SK-MEL-5 (cell line): Measurements from ENCODE around the gene ZDHHC3. TPM values are rescaled to one million over a fixed set of nuclear protein-coding genes. Genes with fewer than 3 reads are reported as not detected.

ENCODE experiments used
- DNase-seq: peaks from one replicate; pipeline ENCODE4 v3.0.0-alpha.2; 2016; ENCODE audit warnings: low read depth, low spot score
- in situ Hi-C: cut with HindIII; loops from 2 replicates; pipeline ENCODE4 v1.10.0; 2016; ENCODE audit warnings: low sequenced_read_pairs, high pct_unique_total_duplicates, low pct_unique_long_range_greater_than_20kb
- total RNA-seq: library from RNA; depleted of rRNA; stranded (reverse); fragments of >200 nt; shearing (Covaris generic); gene quantifications from 2 replicates; pipeline ENCODE4 v1.2.3, GENCODE V29; 2014

Gene ZDHHC3
- total RNA-seq, 1 experiment from 2014 or later: 46.2 TPM

DNA sequence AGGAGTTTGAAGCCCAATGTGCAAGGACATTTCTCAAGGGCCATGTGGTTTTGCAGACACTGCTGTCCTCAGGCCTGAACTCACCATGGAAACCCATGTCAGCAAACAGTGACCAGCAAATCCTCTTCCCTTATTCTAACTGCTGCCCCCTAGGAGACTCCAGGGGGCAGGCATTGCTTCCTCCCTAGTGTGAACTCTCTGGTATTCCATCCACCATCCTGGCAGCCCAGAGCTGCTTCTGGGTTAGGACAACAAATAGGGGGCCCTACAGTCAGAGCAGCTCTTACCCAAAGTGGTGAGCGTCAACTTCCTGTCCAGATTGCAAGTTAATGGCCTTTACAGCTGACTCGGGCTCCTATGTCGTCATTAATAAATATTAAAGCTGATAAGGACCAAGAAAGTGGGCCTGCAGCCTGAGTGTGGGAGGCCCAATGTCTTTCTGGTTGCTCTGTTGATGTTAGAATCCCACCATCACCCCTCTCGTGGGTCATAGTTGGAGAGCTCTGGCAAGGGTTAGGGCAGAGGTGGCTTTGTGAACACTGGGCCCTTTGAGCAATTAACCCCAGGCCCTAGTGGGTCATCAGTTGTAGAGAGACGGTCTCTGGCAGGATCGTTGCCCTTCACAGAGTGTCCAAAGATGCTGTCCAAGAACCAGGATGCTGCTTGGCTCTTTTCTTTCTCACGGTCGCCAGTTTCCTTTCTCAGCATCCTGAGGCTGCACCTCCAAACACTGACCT, 60.1 kb downstream of the ZDHHC3 start:
- in situ Hi-C loops: no loop called here
- DNase-seq: peak; percentile 30

DNA sequence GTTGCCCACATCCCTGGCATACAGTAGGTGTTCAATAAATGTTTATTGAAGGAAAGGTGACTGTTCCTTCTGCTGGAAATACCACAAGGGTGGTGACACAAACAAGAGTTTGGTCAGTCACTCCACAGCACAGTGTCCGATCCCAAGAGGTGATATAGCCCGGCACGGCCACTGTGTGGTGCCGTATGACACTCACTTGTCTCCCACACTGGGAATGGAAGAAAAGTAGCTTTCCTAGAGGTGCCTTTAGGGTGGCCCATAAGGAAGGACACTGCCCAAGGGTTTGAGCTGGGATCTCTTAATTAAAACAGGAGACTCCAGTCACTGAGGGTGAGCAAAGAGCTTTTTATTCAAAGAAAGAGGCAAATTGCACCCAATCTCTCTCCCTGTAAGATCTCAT, 61.0 kb downstream of the ZDHHC3 start:
- DNase-seq: peak; percentile 19
- in situ Hi-C loops: no loop called here

DNA sequence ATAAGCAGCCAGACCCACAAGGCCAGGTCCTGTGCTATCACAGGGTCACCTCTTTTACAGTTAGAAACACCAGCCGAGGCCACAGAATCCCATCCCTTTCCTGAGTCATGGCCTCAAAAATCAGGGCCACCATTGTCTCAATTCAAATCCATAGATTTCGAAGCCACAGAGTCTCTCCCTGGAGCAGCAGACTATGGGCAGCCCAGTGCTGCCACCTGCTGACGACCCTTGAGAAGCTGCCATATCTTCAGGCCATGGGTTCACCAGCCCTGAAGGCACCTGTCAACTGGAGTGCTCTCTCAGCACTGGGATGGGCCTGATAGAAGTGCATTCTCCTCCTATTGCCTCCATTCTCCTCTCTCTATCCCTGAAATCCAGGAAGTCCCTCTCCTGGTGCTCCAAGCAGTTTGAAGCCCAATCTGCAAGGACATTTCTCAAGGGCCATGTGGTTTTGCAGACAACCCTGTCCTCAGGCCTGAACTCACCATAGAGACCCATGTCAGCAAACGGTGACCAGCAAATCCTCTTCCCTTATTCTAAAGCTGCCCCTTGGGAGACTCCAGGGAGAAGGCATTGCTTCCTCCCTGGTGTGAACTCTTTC, 62.0 kb downstream of the ZDHHC3 start:
- in situ Hi-C loops: no loop called here
- peak; percentile 76 for DNase-seq

DNA sequence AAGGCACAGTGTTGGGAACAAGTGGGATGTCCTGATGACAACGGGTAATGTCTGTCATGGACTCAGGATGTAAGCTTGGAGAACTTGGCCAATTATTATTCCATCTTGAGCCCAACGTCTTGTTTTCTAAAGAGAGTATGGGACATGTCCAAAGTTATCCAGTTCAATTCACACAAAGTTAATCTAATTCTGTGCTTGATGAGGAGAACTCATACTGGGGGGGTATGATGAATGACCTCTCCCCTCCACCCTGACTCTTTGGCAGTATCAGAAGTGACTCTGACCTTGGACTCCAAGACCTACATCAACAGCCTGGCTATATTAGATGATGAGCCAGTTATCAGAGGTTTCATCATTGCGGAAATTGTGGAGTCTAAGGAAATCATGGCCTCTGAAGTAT, 65.3 kb downstream of the ZDHHC3 start:
- in situ Hi-C loops: no loop called here
- no peak for DNase-seq

DNA sequence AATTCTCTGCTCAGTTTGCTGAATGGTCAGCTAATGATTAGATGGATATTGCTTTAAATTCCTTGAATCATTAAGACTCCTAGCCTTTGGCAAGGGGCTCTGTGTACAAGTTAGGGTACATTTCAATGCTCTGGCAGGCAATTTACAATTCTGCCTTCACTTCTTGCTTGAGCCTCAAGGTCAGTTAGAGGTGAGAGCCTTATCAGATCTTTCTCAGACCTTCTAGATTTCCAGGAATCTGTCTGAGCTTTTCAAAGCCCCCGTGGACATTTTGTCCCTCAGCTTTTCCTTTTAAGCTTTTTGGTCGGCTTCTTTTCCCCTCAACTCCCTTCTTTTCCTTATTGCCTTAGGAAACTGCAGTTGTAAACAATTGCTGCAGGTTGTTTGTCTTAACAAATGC, 66.9 kb downstream of the ZDHHC3 start:
- DNase-seq: no peak
- in situ Hi-C loops: no loop called here

DNA sequence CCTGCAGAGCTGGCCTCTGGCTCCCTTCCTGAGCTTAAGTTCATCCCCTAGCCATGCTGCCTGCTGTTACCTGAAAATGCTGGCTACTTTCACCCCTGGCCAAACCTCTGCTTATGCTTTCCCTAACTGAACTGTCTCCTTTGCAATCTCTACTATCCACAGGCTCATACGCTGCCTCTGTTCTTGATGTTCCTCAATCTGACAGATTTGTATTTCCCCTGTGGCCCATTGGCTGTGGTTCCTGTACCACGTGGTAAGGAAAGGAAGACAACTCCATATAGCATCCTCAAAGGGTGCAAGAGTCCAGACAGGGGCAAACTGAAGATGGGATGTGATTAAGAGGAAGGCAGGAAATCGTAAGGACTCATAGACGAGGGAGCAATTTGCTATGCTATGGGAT, 68.4 kb downstream of the ZDHHC3 start:
- in situ Hi-C loops: no loop called here
- no peak for DNase-seq

DNA sequence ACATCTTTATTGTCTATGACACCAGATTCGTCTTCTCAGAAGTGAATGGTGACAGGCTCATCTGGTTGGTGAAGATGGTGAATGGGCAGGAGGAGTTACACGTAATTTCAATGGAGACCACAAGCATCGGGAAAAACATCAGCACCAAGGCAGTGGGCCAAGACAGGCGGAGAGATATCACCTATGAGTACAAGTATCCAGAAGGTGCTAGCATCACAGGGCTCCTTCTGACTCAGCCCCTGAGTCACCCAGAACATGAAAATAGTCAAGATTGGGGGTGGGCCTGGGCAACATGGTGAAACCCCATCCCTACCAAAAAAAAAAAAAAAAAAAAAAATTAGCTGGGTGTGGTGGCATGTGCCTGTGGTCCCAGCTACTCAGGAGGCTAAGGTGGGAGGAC, 69.0 kb downstream of the ZDHHC3 start:
- DNase-seq: no peak
- in situ Hi-C loops: no loop called here

DNA sequence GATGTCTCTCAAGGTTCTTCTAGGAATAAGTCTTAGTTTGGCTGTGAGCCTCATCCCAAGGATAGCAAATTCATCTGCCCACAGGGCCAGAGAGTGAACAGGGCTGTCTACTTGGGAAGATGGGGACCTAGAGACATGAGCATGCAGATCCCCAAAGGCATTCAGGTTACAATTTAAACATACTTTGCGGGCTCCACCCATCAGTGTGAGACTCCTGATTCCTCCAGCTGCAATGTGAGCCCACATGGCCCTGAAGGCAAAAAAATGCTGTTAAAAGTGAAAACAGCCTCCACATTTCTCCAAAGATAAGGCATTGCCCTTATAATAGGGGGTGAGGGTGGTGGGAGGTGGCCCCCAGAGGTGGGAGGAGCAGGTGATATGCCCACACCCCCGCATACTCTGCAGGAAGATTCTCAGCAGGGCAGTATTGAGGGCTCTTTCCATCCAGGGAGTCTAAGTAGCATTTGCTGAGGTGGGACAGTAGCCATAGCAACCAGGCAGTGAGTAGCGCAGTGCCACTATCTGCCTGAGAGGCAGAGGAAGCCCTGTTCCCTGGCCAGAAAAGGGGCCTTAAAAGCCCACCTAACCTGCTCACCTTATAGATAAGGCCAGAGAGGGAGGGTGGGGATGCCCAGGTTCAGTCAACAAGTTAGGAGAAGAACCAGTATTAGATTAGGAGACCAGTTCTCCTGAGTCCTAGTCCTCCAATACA, 70.4 kb downstream of the ZDHHC3 start:
- DNase-seq: no peak
- in situ Hi-C loops: no loop called here

DNA sequence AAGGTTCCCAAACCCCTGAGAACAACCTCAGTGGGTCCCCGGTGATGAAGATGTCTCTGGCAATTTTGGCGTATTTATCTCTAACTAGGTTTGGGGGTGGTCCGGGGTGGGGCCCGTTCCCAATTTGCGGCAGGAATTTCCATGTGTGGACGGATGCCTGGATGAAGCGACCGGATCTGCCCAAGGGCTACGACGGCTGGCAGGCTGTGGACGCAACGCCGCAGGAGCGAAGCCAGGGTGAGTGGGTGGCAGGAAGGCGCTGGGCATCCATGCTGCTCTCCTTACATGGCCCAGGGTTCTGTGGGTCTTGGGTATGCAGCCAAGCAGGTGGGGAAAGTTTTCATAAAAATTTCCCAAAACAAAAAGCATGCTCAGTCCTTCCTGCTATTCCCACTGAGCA, 72.2 kb downstream of the ZDHHC3 start:
- DNase-seq: no peak
- in situ Hi-C loops: no loop called here

DNA sequence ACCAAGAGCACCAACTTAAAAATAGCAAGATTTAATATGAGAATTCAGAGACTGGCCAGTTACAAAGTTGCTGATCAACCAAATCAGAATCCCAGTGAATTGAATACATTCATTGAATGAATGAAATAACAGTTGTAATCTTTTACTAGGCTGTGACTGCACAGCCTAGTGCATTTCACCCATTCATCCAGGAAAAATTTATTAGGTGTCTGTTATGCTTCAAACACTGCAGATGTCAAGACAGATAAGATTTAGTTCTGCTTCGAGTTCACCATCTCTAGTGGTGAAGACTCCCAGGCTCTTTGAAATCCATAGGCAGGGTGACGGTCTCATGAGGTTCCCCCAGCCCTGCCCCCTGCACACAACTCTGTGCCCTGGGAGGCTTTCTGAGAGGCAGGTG, 72.7 kb downstream of the ZDHHC3 start:
- DNase-seq: no peak
- in situ Hi-C loops: no loop called here

DNA sequence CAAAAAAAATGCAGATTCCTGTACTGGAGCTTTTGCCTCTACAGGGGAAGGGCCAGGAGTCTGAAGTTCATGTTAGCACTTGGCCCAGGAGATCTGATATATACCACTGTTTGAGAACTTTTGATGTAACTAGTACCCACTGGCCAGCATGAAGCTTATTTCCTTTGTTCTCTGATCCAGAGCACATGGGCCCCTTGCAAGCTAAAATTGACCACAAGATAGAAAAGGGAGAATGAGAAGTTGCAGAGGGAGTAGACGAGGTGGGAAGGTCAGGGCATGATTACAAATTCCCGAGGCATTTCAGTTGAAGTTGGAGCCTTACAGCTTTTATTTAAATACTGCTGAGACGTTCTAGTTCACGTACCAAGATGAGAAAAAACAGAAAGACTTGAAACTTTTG, 73.3 kb downstream of the ZDHHC3 start:
- in situ Hi-C loops: no loop called here

DNA sequence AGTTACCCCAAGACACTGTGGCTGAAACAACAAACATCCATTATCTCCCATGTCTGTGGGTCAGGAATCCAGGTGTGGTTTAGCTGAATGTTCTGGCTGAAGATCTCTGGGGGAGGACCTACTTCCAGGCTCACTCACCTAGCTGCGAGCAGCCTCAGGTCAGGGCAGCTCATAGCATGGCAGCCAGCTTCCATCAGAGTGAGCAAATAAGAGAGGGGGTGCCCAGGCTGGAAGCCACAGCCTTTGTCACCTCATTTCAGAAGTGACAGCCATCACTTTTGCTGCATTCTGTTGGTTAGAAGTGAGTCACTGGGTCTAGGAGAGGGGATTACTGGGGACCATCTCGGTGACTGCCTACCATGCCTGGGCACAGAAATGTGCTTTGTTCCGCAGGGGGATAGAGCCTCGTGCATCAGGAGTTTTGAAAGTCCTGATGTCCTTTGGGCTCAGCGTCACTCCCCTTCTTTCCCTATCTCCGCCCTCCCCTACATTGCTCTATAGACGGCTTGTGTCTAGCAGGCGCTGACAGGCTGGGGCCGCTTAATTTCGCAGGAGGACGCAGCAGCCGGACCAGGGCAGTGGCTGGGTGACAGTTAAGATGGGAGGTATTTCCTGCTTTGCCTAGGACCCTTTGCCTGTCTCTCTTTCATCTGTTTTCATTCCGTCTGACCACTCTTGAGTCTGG, 76.1 kb downstream of the ZDHHC3 start:
- DNase-seq: no peak
- in situ Hi-C loops: no loop called here

More for the DNA sequence above, 73.3 kb downstream of the ZDHHC3 start:
- no peak for DNase-seq

DNA sequence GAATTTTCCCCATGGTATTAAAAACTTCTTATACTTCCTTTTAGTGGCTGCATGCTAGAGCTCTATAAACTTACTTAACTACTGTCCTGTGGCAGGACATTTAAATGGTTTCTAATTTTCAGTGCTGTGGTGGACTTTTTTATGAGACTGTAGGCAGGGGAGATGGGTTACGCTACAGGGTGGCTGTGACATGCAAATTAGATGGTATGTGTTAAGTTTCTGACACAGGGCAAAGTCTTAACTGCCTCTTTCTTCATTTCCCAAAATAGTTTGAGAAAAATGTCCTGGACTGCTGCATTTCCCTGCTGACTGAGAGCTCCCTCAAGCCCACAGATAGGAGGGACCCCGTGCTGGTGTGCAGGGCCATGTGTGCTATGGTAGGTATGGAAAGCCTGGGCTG, 79.5 kb downstream of the ZDHHC3 start:
- in situ Hi-C loops: no loop called here
- DNase-seq: no peak

DNA sequence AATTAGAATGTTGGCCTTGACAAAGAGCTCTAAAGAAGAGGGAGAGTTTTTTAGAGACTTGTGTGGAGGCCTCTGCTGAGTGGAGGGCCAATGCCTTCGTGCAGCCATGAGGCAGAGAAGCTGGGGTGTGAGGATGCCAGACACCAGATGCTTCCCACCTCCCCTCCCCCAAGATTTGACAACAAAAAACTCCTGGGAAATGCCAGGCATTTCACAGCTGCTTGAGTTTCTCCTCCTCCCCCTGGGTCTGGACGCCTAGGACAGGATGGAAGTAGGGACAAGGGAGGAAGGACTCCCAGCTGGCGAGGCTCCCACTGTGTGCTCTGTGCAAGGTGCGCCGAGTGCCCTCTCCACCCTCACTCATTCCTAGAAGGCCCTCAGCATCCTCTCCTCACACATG, 81.5 kb downstream of the ZDHHC3 start:
- no peak for DNase-seq
- in situ Hi-C loops: no loop called here

DNA sequence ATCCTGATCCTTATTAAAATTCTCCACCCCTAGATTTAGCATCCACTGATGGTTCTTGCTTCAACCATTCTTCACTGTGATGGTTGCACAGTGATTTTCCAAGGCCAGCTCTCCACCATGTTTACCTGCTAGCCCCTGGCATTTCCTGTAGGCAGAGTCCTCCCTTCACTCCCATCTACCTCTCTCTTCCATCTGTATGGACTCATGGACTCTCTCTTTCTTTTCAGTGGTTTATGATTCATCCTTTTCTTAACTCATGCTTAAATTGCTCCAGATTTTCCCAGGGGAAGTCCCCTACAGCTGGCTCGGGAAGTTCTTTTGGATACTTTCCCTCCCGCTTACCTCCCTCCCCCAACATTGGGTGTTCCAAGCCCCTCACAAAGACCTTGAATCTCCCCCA, 82.9 kb downstream of the ZDHHC3 start:
- in situ Hi-C loops: no loop called here
- DNase-seq: no peak

DNA sequence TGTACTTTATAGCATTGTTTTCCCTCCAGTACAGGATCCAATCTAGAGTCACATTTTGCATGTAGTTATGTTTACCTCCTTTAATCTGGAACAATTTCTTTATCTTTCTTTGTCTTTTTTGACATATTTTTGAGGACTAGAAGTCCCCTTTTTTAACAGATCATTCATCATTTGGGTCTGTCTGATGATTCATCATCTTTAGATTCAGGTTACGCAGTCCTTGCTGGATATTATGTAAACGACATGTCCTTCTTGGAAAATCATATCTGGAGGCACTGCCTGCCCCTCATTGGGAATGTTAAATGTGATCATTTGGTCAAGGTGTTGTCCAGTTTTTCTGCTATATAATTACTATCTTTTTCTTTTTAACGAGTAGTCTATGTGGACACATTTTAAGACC, 83.3 kb downstream of the ZDHHC3 start:
- in situ Hi-C loops: no loop called here
- DNase-seq: no peak

DNA sequence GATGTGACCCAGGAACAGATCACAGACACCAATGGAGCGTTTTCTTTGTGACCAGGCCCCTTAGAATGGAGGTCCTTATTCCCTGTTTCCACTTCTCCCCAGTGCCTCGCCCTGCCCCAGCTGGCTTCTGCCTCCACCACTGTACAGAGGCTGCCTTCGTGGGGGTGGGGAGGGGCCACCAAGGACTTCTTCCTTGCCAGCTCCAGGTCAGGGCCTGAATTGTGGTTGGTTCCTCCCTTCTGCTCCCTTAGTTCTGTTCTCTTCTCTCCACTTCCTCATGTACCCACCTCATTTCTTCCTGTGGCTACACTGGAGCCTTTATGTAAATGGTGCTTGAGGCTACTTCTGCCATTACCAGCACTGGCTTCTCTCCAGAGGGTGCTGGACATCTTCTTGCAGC, 85.1 kb downstream of the ZDHHC3 start:
- no peak for DNase-seq
- in situ Hi-C loops: no loop called here

DNA sequence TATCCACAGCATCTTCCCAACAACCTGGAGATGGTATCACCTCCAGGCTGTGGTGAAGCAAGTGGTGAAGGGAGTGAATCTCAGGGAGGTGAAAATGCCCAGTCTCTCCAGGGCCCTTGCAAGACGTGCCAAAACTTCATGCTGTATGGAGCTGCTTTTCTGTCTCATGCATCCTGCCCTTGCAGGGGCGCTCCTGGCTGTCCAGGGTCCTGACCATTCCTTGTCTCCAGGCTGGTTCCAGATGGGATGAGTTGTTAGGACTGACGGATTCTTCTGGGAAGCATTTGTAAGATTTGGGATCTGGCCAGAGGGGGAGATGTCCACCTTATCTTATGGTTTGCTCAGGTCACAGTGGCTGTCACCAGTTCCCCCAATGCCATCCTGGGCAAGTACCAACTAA, 85.7 kb downstream of the ZDHHC3 start:
- no peak for DNase-seq
- in situ Hi-C loops: no loop called here
